Measurements from ENCODE around the gene CHMP5.
"Not testable (repeated sequence)": the region's sequence is repeated elsewhere in the genome, so short reads cannot be mapped to it uniquely, and the experiment has no call there.

The CHMP5 gene

GRCh38 chr9:33300546-33300945 lies 35.7 kb downstream of the CHMP5 start:
- peaks cover 96% of the 10 kb centered on the region for H3K36me3 ChIP-seq (ENCODE audit: insufficient read depth, insufficient read length, low read length)
- no peak overlapping the region for H3K4me3 ChIP-seq (ENCODE audit: insufficient read length, low read depth)
- TF ChIP-seq SUZ12 (IDR thresholded peaks at IDR 0.05; ENCODE audit: extremely low read depth, insufficient read depth, insufficient read length) (no peak), YY1 (IDR thresholded peaks at IDR 0.05; ENCODE audit: insufficient read depth, insufficient read length) (no peak), ZNF274 (IDR thresholded peaks at IDR 0.05; ENCODE audit: low read depth, low read length) (no peak)
- DNase-seq (ENCODE audit: low read depth, low spot score), result no peak
- no peaks in the 10 kb centered on the region for H3K9me3 ChIP-seq (ENCODE audit: insufficient read depth, low read length)
- no peaks in the 10 kb centered on the region for H3K4me1 ChIP-seq (ENCODE audit: insufficient read depth, insufficient read length)
- H3K9ac ChIP-seq (ENCODE audit: insufficient read length, low read depth), result no peak overlapping the region
- H3K27me3 ChIP-seq (ENCODE audit: insufficient read depth, insufficient read length), result no peaks in the 10 kb centered on the region

- peaks cover 97% of the 10 kb centered on the region for H3K36me3 ChIP-seq (ENCODE audit: insufficient read depth, insufficient read length, low read length)
- no peaks in the 10 kb centered on the region for H3K4me1 ChIP-seq (ENCODE audit: insufficient read depth, insufficient read length)
- no peak for TF ChIP-seq YY1 (IDR thresholded peaks at IDR 0.05; ENCODE audit: insufficient read depth, insufficient read length)
- TF ChIP-seq SUZ12 (IDR thresholded peaks at IDR 0.05; ENCODE audit: extremely low read depth, insufficient read depth, insufficient read length), result no peak
- no peak for TF ChIP-seq ZNF274 (IDR thresholded peaks at IDR 0.05; ENCODE audit: low read depth, low read length)
- no peak for DNase-seq (ENCODE audit: low read depth, low spot score)
- H3K9me3 ChIP-seq (ENCODE audit: insufficient read depth, low read length), result no peaks in the 10 kb centered on the region
- no peak overlapping the region for H3K9ac ChIP-seq (ENCODE audit: insufficient read length, low read depth)
- H3K4me3 ChIP-seq (ENCODE audit: insufficient read length, low read depth), result no peak overlapping the region
- H3K27me3 ChIP-seq (ENCODE audit: insufficient read depth, insufficient read length), result no peaks in the 10 kb centered on the region
Measured at GRCh38 chr9:33304362-33304761, 39.5 kb downstream of the CHMP5 start.

DNA sequence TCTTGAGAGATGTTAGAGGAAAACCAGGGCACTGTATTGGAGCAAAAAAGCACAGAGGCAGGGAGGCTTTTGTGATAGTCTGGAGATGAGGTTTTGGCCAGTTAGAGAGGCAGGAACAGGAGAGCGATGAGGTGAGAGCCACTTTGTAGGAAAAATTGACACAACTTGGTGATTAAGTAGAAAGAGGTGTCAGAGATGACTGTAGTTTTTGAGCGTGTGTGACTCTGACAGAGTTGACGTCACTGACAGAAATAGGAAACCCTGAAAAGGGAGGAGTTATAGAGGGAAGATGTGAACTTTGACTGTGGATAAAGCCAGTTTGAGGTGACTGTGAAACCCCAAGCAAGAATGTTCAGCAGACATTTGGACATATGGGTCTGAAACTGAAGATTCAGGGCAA lies 41.2 kb downstream of the CHMP5 start:
- TF ChIP-seq SUZ12 (IDR thresholded peaks at IDR 0.05; ENCODE audit: extremely low read depth, insufficient read depth, insufficient read length) (no peak), ZNF274 (IDR thresholded peaks at IDR 0.05; ENCODE audit: low read depth, low read length) (no peak)
- peaks cover 97% of the 10 kb centered on the region for H3K36me3 ChIP-seq (ENCODE audit: insufficient read depth, insufficient read length, low read length)
- no peaks in the 10 kb centered on the region for H3K4me1 ChIP-seq (ENCODE audit: insufficient read depth, insufficient read length)
- DNase-seq (ENCODE audit: low read depth, low spot score), result no peak
- no peak overlapping the region for H3K9ac ChIP-seq (ENCODE audit: insufficient read length, low read depth)
- H3K9me3 ChIP-seq (ENCODE audit: insufficient read depth, low read length), result no peaks in the 10 kb centered on the region
- H3K4me3 ChIP-seq (ENCODE audit: insufficient read length, low read depth), result no peak overlapping the region
- no peaks in the 10 kb centered on the region for H3K27me3 ChIP-seq (ENCODE audit: insufficient read depth, insufficient read length)

DNA sequence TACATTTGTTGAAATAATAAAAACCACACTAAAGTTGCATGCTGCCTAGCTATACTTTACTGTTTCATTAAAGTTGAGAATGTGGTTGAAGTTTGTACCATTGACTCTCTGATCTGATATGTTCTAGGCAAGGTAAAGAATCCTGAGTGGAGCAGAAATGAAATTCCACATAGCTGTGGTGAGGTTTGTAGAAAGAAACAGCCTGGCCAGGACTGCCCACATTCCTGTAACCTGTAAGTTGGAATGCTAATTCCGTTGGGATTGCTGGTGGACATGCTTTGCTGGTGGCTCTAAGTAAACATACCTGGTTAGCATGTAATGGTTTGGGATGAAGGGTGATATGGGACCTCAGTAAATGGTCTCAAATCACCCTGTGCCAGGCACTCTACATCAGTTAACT lies 42.2 kb downstream of the CHMP5 start:
- H3K36me3 ChIP-seq (ENCODE audit: insufficient read depth, insufficient read length, low read length), result peaks cover 97% of the 10 kb centered on the region
- H3K9me3 ChIP-seq (ENCODE audit: insufficient read depth, low read length), result no peaks in the 10 kb centered on the region
- DNase-seq (ENCODE audit: low read depth, low spot score), result no peak
- H3K4me1 ChIP-seq (ENCODE audit: insufficient read depth, insufficient read length), result no peaks in the 10 kb centered on the region
- TF ChIP-seq YY1 (IDR thresholded peaks at IDR 0.05; ENCODE audit: insufficient read depth, insufficient read length), result no peak
- TF ChIP-seq SUZ12 (IDR thresholded peaks at IDR 0.05; ENCODE audit: extremely low read depth, insufficient read depth, insufficient read length), result no peak
- TF ChIP-seq ZNF274 (IDR thresholded peaks at IDR 0.05; ENCODE audit: low read depth, low read length), result no peak
- no peak overlapping the region for H3K9ac ChIP-seq (ENCODE audit: insufficient read length, low read depth)
- no peak overlapping the region for H3K4me3 ChIP-seq (ENCODE audit: insufficient read length, low read depth)
- H3K27me3 ChIP-seq (ENCODE audit: insufficient read depth, insufficient read length), result no peaks in the 10 kb centered on the region

GRCh38 chr9:33309903-33310302 lies 45.1 kb downstream of the CHMP5 start:
- Histone ChIP-seq H3K9ac (ENCODE audit: insufficient read length, low read depth) (no peak overlapping the region), H3K27me3 (ENCODE audit: insufficient read depth, insufficient read length) (no peaks in the 10 kb centered on the region), H3K4me3 (ENCODE audit: insufficient read length, low read depth) (no peak overlapping the region), H3K9me3 (ENCODE audit: insufficient read depth, low read length) (no peaks in the 10 kb centered on the region), H3K4me1 (ENCODE audit: insufficient read depth, insufficient read length) (no peaks in the 10 kb centered on the region), H3K36me3 (ENCODE audit: insufficient read depth, insufficient read length, low read length) (peaks cover 94% of the 10 kb centered on the region)
- DNase-seq (ENCODE audit: low read depth, low spot score), result no peak
- no peak for TF ChIP-seq YY1 (IDR thresholded peaks at IDR 0.05; ENCODE audit: insufficient read depth, insufficient read length)
- no peak for TF ChIP-seq SUZ12 (IDR thresholded peaks at IDR 0.05; ENCODE audit: extremely low read depth, insufficient read depth, insufficient read length)
- no peak for TF ChIP-seq ZNF274 (IDR thresholded peaks at IDR 0.05; ENCODE audit: low read depth, low read length)

DNA sequence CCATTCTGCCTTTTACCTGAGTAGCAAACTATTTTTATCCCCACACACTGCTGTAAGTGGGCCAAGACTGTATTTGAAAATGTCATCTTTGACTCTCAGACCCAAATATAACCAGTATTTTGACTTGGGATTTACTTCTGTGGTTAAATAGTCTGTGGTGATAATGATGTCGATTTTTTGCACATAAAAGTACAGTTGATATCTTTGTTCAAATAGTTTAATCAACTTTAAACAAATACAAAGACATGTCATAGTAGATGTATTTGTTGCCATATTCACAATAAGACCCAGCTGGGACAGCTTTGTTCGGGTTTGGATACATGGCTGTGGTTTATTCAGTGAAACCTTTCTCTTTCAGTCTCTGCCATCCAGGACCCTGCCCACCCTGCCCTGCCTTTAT lies 45.9 kb downstream of the CHMP5 start:
- no peaks in the 10 kb centered on the region for H3K9me3 ChIP-seq (ENCODE audit: insufficient read depth, low read length)
- H3K4me1 ChIP-seq (ENCODE audit: insufficient read depth, insufficient read length), result no peaks in the 10 kb centered on the region
- TF ChIP-seq ZNF274 (IDR thresholded peaks at IDR 0.05; ENCODE audit: low read depth, low read length) (no peak), SUZ12 (IDR thresholded peaks at IDR 0.05; ENCODE audit: extremely low read depth, insufficient read depth, insufficient read length) (no peak), YY1 (IDR thresholded peaks at IDR 0.05; ENCODE audit: insufficient read depth, insufficient read length) (no peak)
- DNase-seq (ENCODE audit: low read depth, low spot score), result no peak
- H3K9ac ChIP-seq (ENCODE audit: insufficient read length, low read depth), result no peak overlapping the region
- H3K36me3 ChIP-seq (ENCODE audit: insufficient read depth, insufficient read length, low read length), result peaks cover 93% of the 10 kb centered on the region
- no peaks in the 10 kb centered on the region for H3K27me3 ChIP-seq (ENCODE audit: insufficient read depth, insufficient read length)
- H3K4me3 ChIP-seq (ENCODE audit: insufficient read length, low read depth), result no peak overlapping the region

DNA sequence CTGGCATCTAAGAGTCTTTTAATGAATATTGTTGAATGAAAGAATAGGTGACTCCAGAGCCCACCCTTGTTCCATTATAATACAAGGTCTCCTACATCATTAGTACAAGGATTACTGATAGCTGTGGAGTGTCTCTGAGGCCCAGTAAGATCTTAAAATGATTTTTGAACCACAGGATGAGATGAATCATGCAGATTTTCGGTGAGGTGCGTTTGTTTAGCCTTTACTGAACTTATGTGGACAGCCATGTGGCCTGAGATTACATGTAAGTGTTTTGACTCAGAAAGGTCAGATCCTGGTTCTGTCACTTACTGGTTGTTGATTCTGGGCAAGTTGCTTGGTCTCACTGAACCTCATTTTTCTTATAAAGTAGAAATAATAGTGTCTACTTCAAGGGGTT lies 47.1 kb downstream of the CHMP5 start:
- Histone ChIP-seq H3K4me1 (ENCODE audit: insufficient read depth, insufficient read length) (no peaks in the 10 kb centered on the region), H3K4me3 (ENCODE audit: insufficient read length, low read depth) (no peak overlapping the region), H3K9ac (ENCODE audit: insufficient read length, low read depth) (no peak overlapping the region), H3K36me3 (ENCODE audit: insufficient read depth, insufficient read length, low read length) (peaks cover 90% of the 10 kb centered on the region), H3K9me3 (ENCODE audit: insufficient read depth, low read length) (no peaks in the 10 kb centered on the region), H3K27me3 (ENCODE audit: insufficient read depth, insufficient read length) (no peaks in the 10 kb centered on the region)
- no peak for DNase-seq (ENCODE audit: low read depth, low spot score)
- TF ChIP-seq SUZ12 (IDR thresholded peaks at IDR 0.05; ENCODE audit: extremely low read depth, insufficient read depth, insufficient read length), result no peak
- no peak for TF ChIP-seq ZNF274 (IDR thresholded peaks at IDR 0.05; ENCODE audit: low read depth, low read length)
- TF ChIP-seq YY1 (IDR thresholded peaks at IDR 0.05; ENCODE audit: insufficient read depth, insufficient read length), result no peak

DNA sequence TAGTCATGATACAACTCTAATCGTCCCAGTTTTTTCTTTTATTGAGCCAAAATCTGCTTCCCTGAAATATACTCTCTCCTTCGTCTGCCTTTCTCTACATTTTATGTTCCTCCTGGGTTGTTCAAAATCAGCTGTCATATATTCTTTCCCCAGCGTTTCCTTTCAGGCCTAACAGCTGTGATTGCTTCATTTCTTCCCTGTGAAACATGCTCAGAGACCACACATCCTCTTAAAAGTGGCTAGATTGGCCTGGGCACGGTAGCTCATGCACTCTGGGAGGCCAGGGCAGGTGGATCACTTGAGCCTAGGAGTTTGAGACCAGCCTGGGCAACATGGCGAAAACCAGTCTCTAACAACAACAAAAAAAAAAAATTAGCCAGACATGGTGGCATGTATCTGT lies 50.5 kb downstream of the CHMP5 start:
- DNase-seq (ENCODE audit: low read depth, low spot score), result no peak
- Histone ChIP-seq H3K4me1 (ENCODE audit: insufficient read depth, insufficient read length) (no peaks in the 10 kb centered on the region), H3K9ac (ENCODE audit: insufficient read length, low read depth) (no peak overlapping the region), H3K4me3 (ENCODE audit: insufficient read length, low read depth) (no peak overlapping the region), H3K9me3 (ENCODE audit: insufficient read depth, low read length) (no peaks in the 10 kb centered on the region), H3K27me3 (ENCODE audit: insufficient read depth, insufficient read length) (no peaks in the 10 kb centered on the region), H3K36me3 (ENCODE audit: insufficient read depth, insufficient read length, low read length) (peaks cover 89% of the 10 kb centered on the region)
- TF ChIP-seq ZNF274 (IDR thresholded peaks at IDR 0.05; ENCODE audit: low read depth, low read length) (no peak), YY1 (IDR thresholded peaks at IDR 0.05; ENCODE audit: insufficient read depth, insufficient read length) (no peak), SUZ12 (IDR thresholded peaks at IDR 0.05; ENCODE audit: extremely low read depth, insufficient read depth, insufficient read length) (no peak)

DNA sequence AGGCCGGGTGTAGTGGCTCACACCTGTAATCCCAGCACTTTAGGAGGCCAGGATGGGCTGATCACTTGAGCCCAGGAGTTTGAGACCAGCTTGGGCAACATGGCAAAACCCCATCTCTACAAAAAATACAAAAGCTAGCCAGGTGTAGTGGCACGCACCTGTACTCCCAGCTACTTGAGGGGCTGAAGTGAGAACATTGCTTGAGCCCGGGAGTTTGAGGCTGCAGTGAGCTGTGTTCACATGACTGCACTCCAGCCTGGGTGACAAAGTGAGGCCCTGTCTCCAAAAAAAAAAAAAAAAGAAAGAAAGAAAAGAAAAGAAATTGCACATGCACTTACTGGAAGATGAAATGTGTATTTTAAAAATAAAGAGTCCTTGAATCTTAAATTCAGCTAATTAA lies 52.3 kb downstream of the CHMP5 start:
- not testable (repeated sequence) for H3K4me1 ChIP-seq (ENCODE audit: insufficient read depth, insufficient read length); H3K27me3 ChIP-seq (ENCODE audit: insufficient read depth, insufficient read length); H3K4me3 ChIP-seq (ENCODE audit: insufficient read length, low read depth); H3K9ac ChIP-seq (ENCODE audit: insufficient read length, low read depth); H3K9me3 ChIP-seq (ENCODE audit: insufficient read depth, low read length); DNase-seq (ENCODE audit: low read depth, low spot score)
- H3K36me3 ChIP-seq (ENCODE audit: insufficient read depth, insufficient read length, low read length), result peaks cover 89% of the 10 kb centered on the region
